Mesenchymal stem cell (in vitro differentiated cells and primary cell): ENCODE data around the gene PLEKHG4B.
A peak's percentile ranks its signal among the peaks of the same experiment; 100 is the strongest.

Experiments
- DNase-seq: peaks from one replicate; pipeline ENCODE4 v3.0.0-alpha.2; 2013
- H2AFZ ChIP-seq: one replicate; pipeline ENCODE4 v1.6.1; 2013; ENCODE audit warnings: low read depth, mild to moderate bottlenecking, control low read depth, inconsistent platforms, low read length, moderate library complexity
- H2AK5ac ChIP-seq: 2 replicates; pipeline ENCODE4 v1.6.1; 2013; ENCODE audit warnings: low read length, moderate library complexity, mild to moderate bottlenecking, inconsistent platforms; ENCODE audit not compliant: severe bottlenecking
- H2BK120ac ChIP-seq: one replicate; pipeline ENCODE4 v1.6.1; 2013; ENCODE audit warnings: low read depth, mild to moderate bottlenecking, inconsistent platforms, low read length, moderate library complexity
- H2BK12ac ChIP-seq, 2 experiments: one replicate each; pipeline ENCODE4 v1.6.1; 2013; ENCODE audit warnings: inconsistent platforms in 2 of 2, low read length in 2 of 2, mild to moderate bottlenecking in 2 of 2, moderate library complexity in 2 of 2, control low read depth in 1 of 2
- H2BK15ac ChIP-seq: one replicate; pipeline ENCODE4 v1.6.1; 2013; ENCODE audit warnings: mild to moderate bottlenecking, low read depth, inconsistent platforms; ENCODE audit not compliant: poor library complexity, severe bottlenecking
- H2BK5ac ChIP-seq: 2 replicates; pipeline ENCODE4 v1.6.1; 2013; ENCODE audit warnings: low read depth, mild to moderate bottlenecking, low read length, control low read depth, inconsistent platforms; ENCODE audit not compliant: poor library complexity, severe bottlenecking
- H3K14ac ChIP-seq, 2 experiments: one replicate each; pipeline ENCODE4 v1.6.1; 2013; ENCODE audit warnings: inconsistent platforms in 2 of 2, low read length in 2 of 2, control low read depth in 1 of 2, mild to moderate bottlenecking in 1 of 2, moderate library complexity in 1 of 2
- H3K18ac ChIP-seq, 2 experiments: one replicate each; pipeline ENCODE4 v1.6.1; 2013; ENCODE audit warnings: inconsistent platforms in 2 of 2, low read length in 2 of 2, control low read depth in 1 of 2, low read depth in 1 of 2, mild to moderate bottlenecking in 1 of 2
- H3K23ac ChIP-seq, 2 experiments: one replicate each; pipeline ENCODE4 v1.6.1; 2013; ENCODE audit warnings: inconsistent platforms in 2 of 2, low read length in 2 of 2, mild to moderate bottlenecking in 2 of 2, moderate library complexity in 2 of 2, control low read depth in 1 of 2
- H3K27ac ChIP-seq: 2 replicates; pipeline ENCODE4 v1.5.1; 2013; ENCODE audit warnings: mild to moderate bottlenecking, moderate library complexity, low read length, control low read depth, inconsistent platforms; ENCODE audit not compliant: poor library complexity, severe bottlenecking
- H3K27me3 ChIP-seq, 2 experiments: 2 replicates each; pipeline versions ENCODE4 v1.6.1 to v1.7.0; 2013; ENCODE audit warnings: low read length in 2 of 2, mild to moderate bottlenecking in 2 of 2, moderate library complexity in 2 of 2, control low read depth in 1 of 2, inconsistent platforms in 1 of 2; ENCODE audit not compliant: control insufficient read depth in 1 of 2, insufficient read depth in 1 of 2
- H3K36me3 ChIP-seq, 2 experiments: 2 replicates each; pipeline versions ENCODE4 v1.6.1 to v1.7.0; 2013; ENCODE audit warnings: low read length in 2 of 2, control low read depth in 1 of 2, inconsistent platforms in 1 of 2, low read depth in 1 of 2, mild to moderate bottlenecking in 1 of 2; ENCODE audit not compliant: insufficient read depth in 2 of 2, control insufficient read depth in 1 of 2
- H3K4ac ChIP-seq, 2 experiments: one replicate each; pipeline ENCODE4 v1.6.1; 2013; ENCODE audit warnings: inconsistent platforms in 2 of 2, low read length in 2 of 2, mild to moderate bottlenecking in 2 of 2, moderate library complexity in 2 of 2, control low read depth in 1 of 2, low read depth in 1 of 2
- H3K4me1 ChIP-seq: 2 replicates; pipeline ENCODE4 v1.6.1; 2013; ENCODE audit warnings: low read depth, low read length, control low read depth; ENCODE audit not compliant: control insufficient read depth, insufficient read depth
- H3K4me2 ChIP-seq: 2 replicates; pipeline ENCODE4 v1.6.1; 2013; ENCODE audit warnings: low read length, mild to moderate bottlenecking, inconsistent platforms; ENCODE audit not compliant: poor library complexity, severe bottlenecking
- H3K4me3 ChIP-seq, 2 experiments: 2 replicates each; pipeline versions ENCODE4 v1.5.1 to v1.7.0; 2013; ENCODE audit warnings: low read length in 2 of 2, mild to moderate bottlenecking in 2 of 2, control low read depth in 1 of 2, low read depth in 1 of 2; ENCODE audit not compliant: insufficient read depth in 1 of 2
- H3K79me1 ChIP-seq: replicated peaks from 2 replicates; pipeline ENCODE4 v1.6.1; 2013; ENCODE audit warnings: mild to moderate bottlenecking, control low read depth, low read length, inconsistent platforms; ENCODE audit not compliant: poor library complexity, severe bottlenecking
- H3K9ac ChIP-seq: 2 replicates; pipeline ENCODE4 v1.7.0; 2013; ENCODE audit warnings: mild to moderate bottlenecking, low read length, moderate library complexity
- H3K9me3 ChIP-seq: 2 replicates; pipeline ENCODE4 v1.7.0; 2013; ENCODE audit warnings: mild to moderate bottlenecking, low read length; ENCODE audit not compliant: control insufficient read depth
- H4K8ac ChIP-seq: one replicate; pipeline ENCODE4 v1.6.1; 2013; ENCODE audit warnings: inconsistent platforms, mild to moderate bottlenecking, low read length, moderate library complexity
- H4K91ac ChIP-seq: one replicate; pipeline ENCODE4 v1.6.1; 2013; ENCODE audit warnings: mild to moderate bottlenecking, low read length, inconsistent platforms
- WGBS: methylation state at CpG from one replicate; pipeline ENCODE4 v1.1.7; 2013; ENCODE audit warnings: mixed read lengths; 5-methylcytosine and 5-hydroxymethylcytosine counted together

Gene PLEKHG4B

GRCh38 chr5:188488-189481 lies 96.8 kb downstream of the PLEKHG4B start:
- H3K79me1 ChIP-seq, result no peaks in the 10 kb centered on the region
- no peaks in the 10 kb centered on the region for H3K9me3 ChIP-seq
- peaks cover 11% of the 10 kb centered on the region for H3K4me1 ChIP-seq
- H2BK5ac ChIP-seq, result no peak overlapping the region
- H2AFZ ChIP-seq, result no peak overlapping the region
- H4K91ac ChIP-seq, result no peak overlapping the region
- peaks cover 0 to 11% of the 10 kb centered on the region in 2 experiments for H3K36me3 ChIP-seq
- peak; percentile 81 for DNase-seq
- no peak overlapping the region for H3K18ac ChIP-seq
- peak overlapping the region; percentile 41 for H3K9ac ChIP-seq
- H3K27ac ChIP-seq, result no peak overlapping the region
- 45% methylated on average over 37 of the region's 37 CpGs for WGBS
- no peak overlapping the region for H3K4me2 ChIP-seq
- H3K4ac ChIP-seq, result peak overlapping the region in 1 of 2 experiments; percentile 36
- no peak overlapping the region for H3K14ac ChIP-seq
- peak overlapping the region; percentile 86 for H4K8ac ChIP-seq
- H3K4me3 ChIP-seq, result peak overlapping the region in 1 of 2 experiments; percentile 50
- no peak overlapping the region for H3K23ac ChIP-seq
- no peak overlapping the region for H2BK12ac ChIP-seq
- no peak overlapping the region for H2BK15ac ChIP-seq
- H2BK120ac ChIP-seq, result no peak overlapping the region
- H3K27me3 ChIP-seq, result peaks cover 0 to 48% of the 10 kb centered on the region in 2 experiments
- no peak overlapping the region for H2AK5ac ChIP-seq

GRCh38 chr5:189486-189885 lies 97.5 kb downstream of the PLEKHG4B start:
- no peak overlapping the region for H3K4me3 ChIP-seq
- H3K18ac ChIP-seq, result no peak overlapping the region
- no peak for DNase-seq
- no peak overlapping the region for H3K4me2 ChIP-seq
- no peak overlapping the region for H3K9ac ChIP-seq
- H4K8ac ChIP-seq, result no peak overlapping the region
- peaks cover 11% of the 10 kb centered on the region for H3K4me1 ChIP-seq
- H2BK120ac ChIP-seq, result no peak overlapping the region
- no peak overlapping the region for H3K4ac ChIP-seq
- no peak overlapping the region for H4K91ac ChIP-seq
- peaks cover 0 to 11% of the 10 kb centered on the region in 2 experiments for H3K36me3 ChIP-seq
- H3K14ac ChIP-seq, result no peak overlapping the region
- no peak overlapping the region for H2AK5ac ChIP-seq
- H2AFZ ChIP-seq, result no peak overlapping the region
- H2BK12ac ChIP-seq, result no peak overlapping the region
- no peaks in the 10 kb centered on the region for H3K79me1 ChIP-seq
- no peak overlapping the region for H2BK15ac ChIP-seq
- H3K23ac ChIP-seq, result no peak overlapping the region
- H3K9me3 ChIP-seq, result no peaks in the 10 kb centered on the region
- 83% methylated on average over 7 of the region's 10 CpGs for WGBS
- H3K27ac ChIP-seq, result no peak overlapping the region
- H2BK5ac ChIP-seq, result no peak overlapping the region
- peaks cover 0 to 52% of the 10 kb centered on the region in 2 experiments for H3K27me3 ChIP-seq

DNA sequence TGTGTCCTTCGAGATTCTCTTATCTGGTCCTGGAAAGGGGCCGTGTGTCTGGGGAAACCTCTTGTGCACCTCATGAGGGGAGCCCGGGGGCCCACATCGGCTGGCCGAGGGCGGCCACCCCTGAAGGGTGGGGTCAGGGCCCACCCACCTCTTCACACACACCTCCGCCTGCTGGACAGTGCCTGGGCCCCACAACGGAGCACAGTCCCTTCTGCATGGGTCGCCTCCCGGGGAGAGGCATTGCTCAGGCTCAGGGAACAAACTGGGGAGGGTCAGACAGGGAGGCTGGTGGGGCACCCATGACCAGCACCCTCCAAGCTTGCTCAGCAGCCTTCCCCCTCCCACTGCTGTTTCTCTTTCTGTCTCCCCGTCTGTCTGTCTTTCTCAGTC lies 98.0 kb downstream of the PLEKHG4B start:
- H3K27me3 ChIP-seq, result peaks cover 0 to 48% of the 10 kb centered on the region in 2 experiments
- H4K8ac ChIP-seq, result no peak overlapping the region
- H3K14ac ChIP-seq, result no peak overlapping the region
- H2BK120ac ChIP-seq, result no peak overlapping the region
- H2BK5ac ChIP-seq, result no peak overlapping the region
- H3K23ac ChIP-seq, result no peak overlapping the region
- no peak overlapping the region for H4K91ac ChIP-seq
- H3K9ac ChIP-seq, result no peak overlapping the region
- no peak overlapping the region for H3K4me3 ChIP-seq
- no peak overlapping the region for H2AK5ac ChIP-seq
- no peak for DNase-seq
- H3K4ac ChIP-seq, result no peak overlapping the region
- 80% methylated on average over 11 of the region's 11 CpGs for WGBS
- peaks cover 0 to 16% of the 10 kb centered on the region in 2 experiments for H3K36me3 ChIP-seq
- no peak overlapping the region for H3K27ac ChIP-seq
- H3K4me1 ChIP-seq, result peaks cover 11% of the 10 kb centered on the region
- H2AFZ ChIP-seq, result no peak overlapping the region
- no peaks in the 10 kb centered on the region for H3K79me1 ChIP-seq
- no peak overlapping the region for H3K4me2 ChIP-seq
- no peak overlapping the region for H2BK12ac ChIP-seq
- no peak overlapping the region for H3K18ac ChIP-seq
- H3K9me3 ChIP-seq, result no peaks in the 10 kb centered on the region
- no peak overlapping the region for H2BK15ac ChIP-seq

GRCh38 chr5:190366-191035 lies 98.5 kb downstream of the PLEKHG4B start:
- Histone ChIP-seq H2BK5ac (no peak overlapping the region), H3K36me3 (peaks cover 0 to 16% of the 10 kb centered on the region in 2 experiments), H3K4me2 (no peak overlapping the region), H3K23ac (no peak overlapping the region), H3K9ac (no peak overlapping the region), H4K8ac (no peak overlapping the region), H3K9me3 (no peaks in the 10 kb centered on the region), H2AK5ac (no peak overlapping the region), H2BK15ac (no peak overlapping the region), H4K91ac (no peak overlapping the region), H2AFZ (no peak overlapping the region), H3K18ac (no peak overlapping the region), H3K4ac (no peak overlapping the region), H3K4me1 (peaks cover 11% of the 10 kb centered on the region), H3K79me1 (peaks cover 3% of the 10 kb centered on the region), H3K14ac (no peak overlapping the region), H3K4me3 (no peak overlapping the region), H2BK12ac (no peak overlapping the region), H3K27ac (no peak overlapping the region), H3K27me3 (peaks cover 0 to 44% of the 10 kb centered on the region in 2 experiments), H2BK120ac (no peak overlapping the region)
- no peak for DNase-seq
- WGBS, result 91% methylated on average over 14 of the region's 16 CpGs
